ENCODE results near the gene NOLC1.

Gene NOLC1

GRCh38 chr10:102147561-102147960, 4.6 kb upstream of the NOLC1 start:
- TF ChIP-seq TEAD4 (IDR thresholded peaks at IDR 0.05) = no peak

DNA sequence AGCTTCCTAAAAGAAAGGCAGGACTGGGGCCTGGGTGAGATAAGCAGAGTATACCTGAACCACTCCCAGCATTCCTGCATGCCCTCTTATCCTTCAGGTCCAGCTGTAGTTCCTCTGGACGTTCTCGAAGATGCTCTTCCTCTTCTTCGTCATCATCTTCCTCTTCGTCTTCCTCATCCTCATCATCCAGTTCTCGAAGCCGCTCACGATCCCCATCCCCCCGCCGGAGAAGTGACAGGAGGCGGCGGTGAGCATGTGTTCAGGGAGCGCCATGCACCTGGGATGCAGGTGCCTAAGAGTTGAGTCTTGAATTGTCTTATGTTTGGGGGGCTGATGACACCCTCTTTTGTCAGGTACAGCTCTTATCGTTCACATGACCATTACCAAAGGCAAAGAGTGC, 3.9 kb upstream of the NOLC1 start:
- no peak for TF ChIP-seq EGR1 (IDR thresholded peaks at IDR 0.05)
- TF ChIP-seq YY1 (IDR thresholded peaks at IDR 0.05; ENCODE audit: low read depth) = no peak
- TF ChIP-seq ZBTB7A (IDR thresholded peaks at IDR 0.05; ENCODE audit: low read depth) = no peak
- no peak for TF ChIP-seq RAD21 (IDR thresholded peaks at IDR 0.05; ENCODE audit: low read depth)
- no peak for TF ChIP-seq TEAD4 (IDR thresholded peaks at IDR 0.05)
- no peak for TF ChIP-seq MAX (IDR thresholded peaks at IDR 0.05)
- TF ChIP-seq EP300 (IDR thresholded peaks at IDR 0.05; ENCODE audit: borderline replicate concordance) = no peak
- no peak for TF ChIP-seq USF1 (IDR thresholded peaks at IDR 0.05)
- no peak for TF ChIP-seq TAF1 (IDR thresholded peaks at IDR 0.05; ENCODE audit: low read depth)
- no peak for TF ChIP-seq CREB1 (IDR thresholded peaks at IDR 0.05; ENCODE audit: low read depth)

- TF ChIP-seq EGR1 (IDR thresholded peaks at IDR 0.05) = no peak
- TF ChIP-seq TEAD4 (IDR thresholded peaks at IDR 0.05) = no peak
Measured at GRCh38 chr10:102150970-102151773, 1.0 kb upstream of the NOLC1 start.

- TF ChIP-seq TEAD4 (IDR thresholded peaks at IDR 0.05) = no peak
- TF ChIP-seq NFIC (IDR thresholded peaks at IDR 0.05) = no peak; the same call in 1 of the 2 replicates
- TF ChIP-seq TCF12 (IDR thresholded peaks at IDR 0.05; ENCODE audit: low read depth) = no peak
- no peak for TF ChIP-seq CEBPB (IDR thresholded peaks at IDR 0.05)
- no peak for TF ChIP-seq EGR1 (IDR thresholded peaks at IDR 0.05)
- TF ChIP-seq, protein P1, sequence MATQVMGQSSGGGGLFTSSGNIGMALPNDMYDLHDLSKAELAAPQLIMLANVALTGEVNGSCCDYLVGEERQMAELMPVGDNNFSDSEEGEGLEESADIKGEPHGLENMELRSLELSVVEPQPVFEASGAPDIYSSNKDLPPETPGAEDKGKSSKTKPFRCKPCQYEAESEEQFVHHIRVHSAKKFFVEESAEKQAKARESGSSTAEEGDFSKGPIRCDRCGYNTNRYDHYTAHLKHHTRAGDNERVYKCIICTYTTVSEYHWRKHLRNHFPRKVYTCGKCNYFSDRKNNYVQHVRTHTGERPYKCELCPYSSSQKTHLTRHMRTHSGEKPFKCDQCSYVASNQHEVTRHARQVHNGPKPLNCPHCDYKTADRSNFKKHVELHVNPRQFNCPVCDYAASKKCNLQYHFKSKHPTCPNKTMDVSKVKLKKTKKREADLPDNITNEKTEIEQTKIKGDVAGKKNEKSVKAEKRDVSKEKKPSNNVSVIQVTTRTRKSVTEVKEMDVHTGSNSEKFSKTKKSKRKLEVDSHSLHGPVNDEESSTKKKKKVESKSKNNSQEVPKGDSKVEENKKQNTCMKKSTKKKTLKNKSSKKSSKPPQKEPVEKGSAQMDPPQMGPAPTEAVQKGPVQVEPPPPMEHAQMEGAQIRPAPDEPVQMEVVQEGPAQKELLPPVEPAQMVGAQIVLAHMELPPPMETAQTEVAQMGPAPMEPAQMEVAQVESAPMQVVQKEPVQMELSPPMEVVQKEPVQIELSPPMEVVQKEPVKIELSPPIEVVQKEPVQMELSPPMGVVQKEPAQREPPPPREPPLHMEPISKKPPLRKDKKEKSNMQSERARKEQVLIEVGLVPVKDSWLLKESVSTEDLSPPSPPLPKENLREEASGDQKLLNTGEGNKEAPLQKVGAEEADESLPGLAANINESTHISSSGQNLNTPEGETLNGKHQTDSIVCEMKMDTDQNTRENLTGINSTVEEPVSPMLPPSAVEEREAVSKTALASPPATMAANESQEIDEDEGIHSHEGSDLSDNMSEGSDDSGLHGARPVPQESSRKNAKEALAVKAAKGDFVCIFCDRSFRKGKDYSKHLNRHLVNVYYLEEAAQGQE (IDR thresholded peaks at IDR 0.05; ENCODE audit: low read depth) = no peak
- TF ChIP-seq EP300 (IDR thresholded peaks at IDR 0.05; ENCODE audit: borderline replicate concordance) = no peak
- TF ChIP-seq YY1 (IDR thresholded peaks at IDR 0.05; ENCODE audit: low read depth) = no peak
- TF ChIP-seq RAD21 (IDR thresholded peaks at IDR 0.05; ENCODE audit: low read depth) = no peak
- no peak for TF ChIP-seq USF1 (IDR thresholded peaks at IDR 0.05)
- no peak for TF ChIP-seq CREB1 (IDR thresholded peaks at IDR 0.05; ENCODE audit: low read depth)
- TF ChIP-seq ZBTB7A (IDR thresholded peaks at IDR 0.05; ENCODE audit: low read depth) = peak; percentile 53; the same call in 1 of the 2 replicates
- TF ChIP-seq MAX (IDR thresholded peaks at IDR 0.05) = peak; percentile 98
- TF ChIP-seq FOXM1 (IDR thresholded peaks at IDR 0.05; ENCODE audit: borderline replicate concordance, low read depth) = no peak
- 0 out of 2 replicates have a peak, but pooled peaks have one; percentile 13 for TF ChIP-seq TAF1 (IDR thresholded peaks at IDR 0.05; ENCODE audit: low read depth)
Measured at GRCh38 chr10:102152545-102152890, 329 bp downstream of the NOLC1 start.

GRCh38 chr10:102153093-102153620, 968 bp downstream of the NOLC1 start:
- TF ChIP-seq ZBTB7A (IDR thresholded peaks at IDR 0.05; ENCODE audit: low read depth) = no peak
- no peak for TF ChIP-seq CREB1 (IDR thresholded peaks at IDR 0.05; ENCODE audit: low read depth)
- TF ChIP-seq EP300 (IDR thresholded peaks at IDR 0.05; ENCODE audit: borderline replicate concordance) = no peak
- no peak for TF ChIP-seq MAX (IDR thresholded peaks at IDR 0.05)
- no peak for TF ChIP-seq RAD21 (IDR thresholded peaks at IDR 0.05; ENCODE audit: low read depth)
- no peak for TF ChIP-seq EGR1 (IDR thresholded peaks at IDR 0.05)
- TF ChIP-seq TCF12 (IDR thresholded peaks at IDR 0.05; ENCODE audit: low read depth) = no peak
- no peak for TF ChIP-seq USF1 (IDR thresholded peaks at IDR 0.05)
- no peak for TF ChIP-seq YY1 (IDR thresholded peaks at IDR 0.05; ENCODE audit: low read depth)
- TF ChIP-seq TAF1 (IDR thresholded peaks at IDR 0.05; ENCODE audit: low read depth) = no peak
- TF ChIP-seq CEBPB (IDR thresholded peaks at IDR 0.05) = no peak
- no peak for TF ChIP-seq FOXM1 (IDR thresholded peaks at IDR 0.05; ENCODE audit: borderline replicate concordance, low read depth)
- no peak for TF ChIP-seq NFIC (IDR thresholded peaks at IDR 0.05)
- TF ChIP-seq TEAD4 (IDR thresholded peaks at IDR 0.05) = no peak
- TF ChIP-seq, protein P1 (IDR thresholded peaks at IDR 0.05; ENCODE audit: low read depth) = no peak

Measured in Ishikawa (cell line).